Transverse colon (tissue), 4 donors: ENCODE results near the gene LAPTM4A. TPM values are rescaled to one million over a fixed set of nuclear protein-coding genes. Genes with fewer than 3 reads are reported as not detected.

ENCODE experiments used
- DNase-seq: peaks from one replicate; pipeline ENCODE4 v3.0.0-alpha.2; 2019
- H3K27ac ChIP-seq, 4 donors: fragments of 200-600 bp; sonication (generic); 2 replicates each; pipeline ENCODE4 v1.5.1; 2016 to 2018; ENCODE audit warnings: inconsistent platforms in 4 of 4
- H3K27me3 ChIP-seq: fragments of 200-600 bp; sonication (generic); 2 replicates; pipeline ENCODE4 v1.5.1; 2017; ENCODE audit warnings: inconsistent platforms
- H3K36me3 ChIP-seq, 4 donors: fragments of 200-600 bp; sonication (generic); 2 replicates each; pipeline ENCODE4 v1.5.1; 2017 to 2019; ENCODE audit warnings: inconsistent platforms in 4 of 4
- H3K4me1 ChIP-seq, 4 donors: fragments of 200-600 bp; sonication (generic); 2 replicates each; pipeline ENCODE4 v1.5.1; 2017 to 2020; ENCODE audit warnings: inconsistent platforms in 4 of 4
- H3K4me3 ChIP-seq, 4 donors: fragments of 200-600 bp; sonication (generic); 1 replicate in 1 of 4; 2 replicates in 3 of 4; pipeline versions ENCODE4 v1.5.1 to v1.6.1; 2017 to 2019; ENCODE audit warnings: inconsistent platforms in 4 of 4
- H3K9me3 ChIP-seq, 2 donors: fragments of 200-600 bp; sonication (generic); 2 replicates each; pipeline ENCODE4 v1.5.1; 2017 to 2019; ENCODE audit warnings: inconsistent platforms in 2 of 2
- EP300 ChIP-seq: sonication (generic); formaldehyde crosslinking; IDR thresholded peaks from one replicate; pipeline ENCODE4 v1.6.1; 2017; ENCODE audit warnings: antibody characterized with exemption, low read depth
- POLR2A ChIP-seq: fragments of 450-650 bp; IDR thresholded peaks from one replicate; pipeline ENCODE4 v1.6.1; 2016; ENCODE audit warnings: antibody characterized with exemption, mild to moderate bottlenecking, moderate library complexity
- POLR2AphosphoS5 ChIP-seq, 3 donors: sonication (generic); formaldehyde crosslinking; IDR thresholded peaks; one replicate each; pipeline ENCODE4 v1.6.1; 2016; ENCODE audit warnings: antibody characterized with exemption in 3 of 3
- WGBS, 2 donors: methylation state at CpG; one replicate each; pipeline ENCODE4 v1.1.5; 2018; ENCODE audit warnings: low coverage in 1 of 2; 5-methylcytosine and 5-hydroxymethylcytosine counted together
- in situ Hi-C, 4 donors: fragments of 200-750 bp; cut with MboI; loops; one replicate each; pipeline versions ENCODE4 v1.15.0 to v1.15.1; 2017; ENCODE audit warnings: low sequenced_read_pairs in 3 of 4, low pct_ligation_motif_present in 1 of 4, low pct_unique_long_range_greater_than_20kb in 1 of 4
- intact Hi-C: fragments of 100-400 bp; cut with DNase I; formaldehyde crosslinking; loops from one replicate; pipeline ENCODE4 v1.15.1; 2023; ENCODE audit warnings: low total_unique reads
- total RNA-seq, 4 donors: library from RNA; depleted of rRNA; stranded (reverse); fragments of >200 nt; gene quantifications; one replicate each; pipeline ENCODE4 v1.1.0, GENCODE V29; 2016
- TF ChIP-seq, protein P1 (sequence below), 5 experiments: fragments of 200-600 bp in 3 of 5; fragments of 450-650 bp in 2 of 5; sonication (generic) in 3 of 5; IDR thresholded peaks; 1 replicate in 2 of 5; 2 replicates in 3 of 5; pipeline ENCODE4 v1.5.1; 2016 to 2017; ENCODE audit warnings: antibody characterized with exemption in 5 of 5, inconsistent platforms in 3 of 5, mild to moderate bottlenecking in 2 of 5, moderate library complexity in 1 of 5

LAPTM4A gene
- total RNA-seq, 4 donors from 2014 or later = 19.3 to 122 (median 75.3) TPM

DNA sequence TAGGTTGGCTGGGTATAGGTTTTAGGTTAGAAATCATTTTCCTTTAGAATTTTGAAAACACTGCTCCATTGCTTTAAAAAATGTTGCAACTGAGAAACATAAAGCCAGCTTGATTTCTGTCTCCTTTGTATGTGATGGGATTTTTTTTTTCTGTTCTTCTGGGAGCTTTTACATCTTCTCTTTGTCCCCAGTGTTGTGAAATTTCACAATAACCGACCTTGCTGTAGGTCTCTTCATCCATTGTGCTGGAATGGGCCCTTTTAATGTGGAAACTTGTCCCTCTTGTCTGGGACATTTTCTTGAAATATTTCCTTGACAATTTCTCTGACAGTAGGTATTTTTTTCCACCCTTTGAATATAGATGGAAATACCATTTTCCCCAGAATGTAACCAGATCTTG lies 44.0 kb upstream of the LAPTM4A start:
- in situ Hi-C loops = loop anchor here in 2 of 4 donors (10.0 kb wide), 2 partner anchors 81 to 131 kb away; partner anchors contain the start of gene MATN3 (in 2 of the 2)
- H3K36me3 ChIP-seq = no peaks in the 10 kb centered on the region
- H3K4me3 ChIP-seq = no peak overlapping the region
- H3K4me1 ChIP-seq = peaks cover 0 to 17% (median 6%) of the 10 kb centered on the region in 4 donors
- no peak overlapping the region for H3K27ac ChIP-seq
- TF ChIP-seq, protein P1, sequence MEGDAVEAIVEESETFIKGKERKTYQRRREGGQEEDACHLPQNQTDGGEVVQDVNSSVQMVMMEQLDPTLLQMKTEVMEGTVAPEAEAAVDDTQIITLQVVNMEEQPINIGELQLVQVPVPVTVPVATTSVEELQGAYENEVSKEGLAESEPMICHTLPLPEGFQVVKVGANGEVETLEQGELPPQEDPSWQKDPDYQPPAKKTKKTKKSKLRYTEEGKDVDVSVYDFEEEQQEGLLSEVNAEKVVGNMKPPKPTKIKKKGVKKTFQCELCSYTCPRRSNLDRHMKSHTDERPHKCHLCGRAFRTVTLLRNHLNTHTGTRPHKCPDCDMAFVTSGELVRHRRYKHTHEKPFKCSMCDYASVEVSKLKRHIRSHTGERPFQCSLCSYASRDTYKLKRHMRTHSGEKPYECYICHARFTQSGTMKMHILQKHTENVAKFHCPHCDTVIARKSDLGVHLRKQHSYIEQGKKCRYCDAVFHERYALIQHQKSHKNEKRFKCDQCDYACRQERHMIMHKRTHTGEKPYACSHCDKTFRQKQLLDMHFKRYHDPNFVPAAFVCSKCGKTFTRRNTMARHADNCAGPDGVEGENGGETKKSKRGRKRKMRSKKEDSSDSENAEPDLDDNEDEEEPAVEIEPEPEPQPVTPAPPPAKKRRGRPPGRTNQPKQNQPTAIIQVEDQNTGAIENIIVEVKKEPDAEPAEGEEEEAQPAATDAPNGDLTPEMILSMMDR (IDR thresholded peaks at IDR 0.05) = no peak
- TF ChIP-seq POLR2AphosphoS5 (IDR thresholded peaks at IDR 0.05) (no peak), EP300 (no peak), POLR2A (no peak)
- no peaks in the 10 kb centered on the region for H3K9me3 ChIP-seq
- intact Hi-C loops = no loop called here
- WGBS, 2 donors = 67 to 86% methylated on average over 1 of the region's 1 CpG
- no peak for DNase-seq
- no peaks in the 10 kb centered on the region for H3K27me3 ChIP-seq

- Histone ChIP-seq H3K27ac (no peak overlapping the region), H3K27me3 (no peaks in the 10 kb centered on the region), H3K4me3 (no peak overlapping the region), H3K4me1 (peaks cover 0 to 17% (median 6%) of the 10 kb centered on the region in 4 donors), H3K9me3 (no peaks in the 10 kb centered on the region), H3K36me3 (no peaks in the 10 kb centered on the region)
- DNase-seq = no peak
- intact Hi-C loops (no loop called here), in situ Hi-C loops (loop anchor here (5.0 to 10.0 kb wide), 4 partner anchors 78 to 130 kb away; partner anchors contain the start of gene MATN3 (in 3 of the 4))
- TF ChIP-seq POLR2AphosphoS5 (IDR thresholded peaks at IDR 0.05) (no peak), EP300 (no peak), POLR2A (no peak)
- TF ChIP-seq, protein P1 (IDR thresholded peaks at IDR 0.05) = no peak
Observed at GRCh38 chr2:20094955-20095354, 43.5 kb upstream of the LAPTM4A start.

DNA sequence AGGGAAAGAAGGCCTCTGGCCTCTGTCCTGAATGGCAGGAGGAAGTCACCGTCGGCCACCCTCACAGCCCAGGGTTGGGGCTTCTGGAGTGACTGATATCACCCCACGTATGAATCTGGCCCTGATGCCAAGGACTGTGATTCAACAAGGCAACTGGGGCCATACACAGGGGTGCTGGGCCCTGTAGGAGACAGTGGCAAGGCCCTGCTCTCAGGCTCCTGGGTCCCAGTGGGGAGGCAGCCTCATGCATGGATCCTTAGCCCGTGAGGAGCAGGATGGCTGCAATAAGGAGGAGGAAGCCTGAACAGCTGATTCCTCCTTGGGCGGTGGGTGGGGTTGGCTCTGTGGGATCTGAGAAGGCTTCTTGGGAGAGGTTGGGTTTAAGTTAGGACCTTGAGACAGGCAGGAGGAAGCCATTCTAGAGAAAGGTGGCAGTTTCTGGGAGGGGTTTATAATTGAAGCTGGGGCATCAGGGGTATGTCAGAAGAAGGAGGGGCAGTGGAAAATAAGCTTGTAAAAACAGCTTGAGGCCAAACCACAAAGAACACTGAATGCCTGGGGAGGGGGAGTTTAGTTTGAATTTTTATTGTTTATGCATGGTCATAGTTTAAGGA lies 42.8 kb upstream of the LAPTM4A start:
- H3K27me3 ChIP-seq = no peaks in the 10 kb centered on the region
- TF ChIP-seq POLR2A (no peak), EP300 (no peak), POLR2AphosphoS5 (IDR thresholded peaks at IDR 0.05) (no peak)
- TF ChIP-seq, protein P1 (IDR thresholded peaks at IDR 0.05) = no peak
- H3K4me3 ChIP-seq = no peak overlapping the region
- intact Hi-C loops = no loop called here
- DNase-seq = no peak
- in situ Hi-C loops = loop anchor here (5.0 to 10.0 kb wide), 4 partner anchors 77 to 129 kb away; partner anchors contain the start of gene MATN3 (in 3 of the 4)
- peaks cover 0 to 17% (median 6%) of the 10 kb centered on the region in 4 donors for H3K4me1 ChIP-seq
- H3K27ac ChIP-seq = no peak overlapping the region
- WGBS, 2 donors = 67% methylated on average over 5 of the region's 5 CpGs; no CpG with 5 or more reads in 1 of the 2 donors
- no peaks in the 10 kb centered on the region for H3K9me3 ChIP-seq
- H3K36me3 ChIP-seq = no peaks in the 10 kb centered on the region

- Histone ChIP-seq H3K4me3 (no peak overlapping the region), H3K27me3 (no peaks in the 10 kb centered on the region), H3K9me3 (no peaks in the 10 kb centered on the region), H3K4me1 (peaks cover 0 to 17% (median 6%) of the 10 kb centered on the region in 4 donors), H3K27ac (no peak overlapping the region), H3K36me3 (no peaks in the 10 kb centered on the region)
- WGBS, 2 donors = 47% methylated on average over 11 of the region's 11 CpGs; no CpG with 5 or more reads in 1 of the 2 donors
- intact Hi-C loops (no loop called here), in situ Hi-C loops (loop anchor here (5.0 to 10.0 kb wide), 4 partner anchors 76 to 129 kb away; partner anchors contain the start of gene MATN3 (in 3 of the 4))
- TF ChIP-seq POLR2A (no peak), POLR2AphosphoS5 (IDR thresholded peaks at IDR 0.05) (no peak), EP300 (no peak)
- TF ChIP-seq, protein P1 (IDR thresholded peaks at IDR 0.05) = peak; percentile 43 to 65 (median 50)
- peak; percentile 66 for DNase-seq
Observed at GRCh38 chr2:20093263-20094141, 42.1 kb upstream of the LAPTM4A start.
